MM.1S (cell line): Measurements from ENCODE around the gene GSDMA.

ENCODE experiments used
- DNase-seq: peaks from one replicate; pipeline ENCODE4 v3.0.0-alpha.2; 2015
- H2AFZ ChIP-seq: fragments of 300-600 bp; sonication (generic); 2 replicates; pipeline ENCODE4 v1.6.0; 2016; ENCODE audit warnings: antibody characterized with exemption, low read length
- H3F3A ChIP-seq: fragments of 300-600 bp; sonication (generic); 2 replicates; pipeline ENCODE4 v1.6.1; 2016; ENCODE audit warnings: mild to moderate bottlenecking, antibody characterized with exemption, low read length, moderate library complexity, mixed read lengths; ENCODE audit not compliant: insufficient read depth
- H3K27ac ChIP-seq: fragments of 300-600 bp; sonication (generic); 2 replicates; pipeline ENCODE4 v1.5.1; 2016; ENCODE audit warnings: mild to moderate bottlenecking, low read length
- H3K27me3 ChIP-seq: fragments of 300-600 bp; sonication (generic); replicated peaks from 2 replicates; pipeline ENCODE4 v1.6.0; 2016; ENCODE audit warnings: low read length; ENCODE audit not compliant: insufficient read depth
- H3K36me3 ChIP-seq: fragments of 300-600 bp; sonication (generic); replicated peaks from 2 replicates; pipeline ENCODE4 v1.6.1; 2016; ENCODE audit warnings: mild to moderate bottlenecking, low read length, mixed read lengths; ENCODE audit not compliant: insufficient read depth
- H3K4me1 ChIP-seq: fragments of 300-600 bp; sonication (generic); 2 replicates; pipeline ENCODE4 v1.6.1; 2016; ENCODE audit warnings: low read length, mixed read lengths
- H3K4me2 ChIP-seq: fragments of 300-600 bp; sonication (generic); 2 replicates; pipeline ENCODE4 v1.6.0; 2016; ENCODE audit warnings: low read depth, low read length
- H3K4me3 ChIP-seq: fragments of 300-600 bp; sonication (generic); 2 replicates; pipeline ENCODE4 v1.5.1; 2016; ENCODE audit warnings: low read length, mixed read lengths
- H3K79me2 ChIP-seq: fragments of 300-600 bp; sonication (generic); 2 replicates; pipeline ENCODE4 v1.6.1; 2016; ENCODE audit warnings: mixed run types, low read length, mixed read lengths
- H3K9ac ChIP-seq: fragments of 300-600 bp; sonication (generic); 2 replicates; pipeline ENCODE4 v1.6.1; 2016; ENCODE audit warnings: low read length, mixed read lengths
- H3K9me2 ChIP-seq: fragments of 300-600 bp; sonication (generic); replicated peaks from 2 replicates; pipeline ENCODE4 v1.6.1; 2016; ENCODE audit warnings: mild to moderate bottlenecking, low read length, mixed read lengths; ENCODE audit not compliant: insufficient read depth
- H3K9me3 ChIP-seq: fragments of 300-600 bp; sonication (generic); replicated peaks from 2 replicates; pipeline ENCODE4 v1.6.1; 2016; ENCODE audit warnings: mild to moderate bottlenecking, low read length, mixed read lengths; ENCODE audit not compliant: insufficient read depth
- H4K20me1 ChIP-seq: fragments of 300-600 bp; sonication (generic); 2 replicates; pipeline ENCODE4 v1.6.1; 2016; ENCODE audit warnings: mild to moderate bottlenecking, low read length, moderate library complexity, mixed read lengths; ENCODE audit not compliant: insufficient read depth
- CTCF ChIP-seq: fragments of 300-600 bp; sonication (generic); IDR thresholded peaks from 2 replicates; pipeline ENCODE4 v1.5.1; 2016; ENCODE audit warnings: antibody characterized with exemption, low read length, mixed read lengths
- EZH2 ChIP-seq: fragments of 300-600 bp; sonication (generic); optimal IDR thresholded peaks from 2 replicates; pipeline ENCODE3; 2017; ENCODE audit warnings: low read depth, mild to moderate bottlenecking, antibody characterized with exemption, low read length, mixed read lengths
- EZH2phosphoT487 ChIP-seq: fragments of 300-600 bp; sonication (generic); IDR thresholded peaks from 2 replicates; pipeline ENCODE4 v1.6.1; 2018; ENCODE audit warnings: antibody characterized with exemption, low read length

The GSDMA gene

GRCh38 chr17:40017422-40018080 is 54.7 kb downstream of the GSDMA start:
- Histone ChIP-seq H3K9ac (no peak overlapping the region), H3K4me1 (no peaks in the 10 kb centered on the region), H3K9me3 (no peaks in the 10 kb centered on the region), H3K27me3 (no peaks in the 10 kb centered on the region), H3K9me2 (no peaks in the 10 kb centered on the region), H2AFZ (no peak overlapping the region), H4K20me1 (no peaks in the 10 kb centered on the region), H3F3A (no peaks in the 10 kb centered on the region), H3K36me3 (no peaks in the 10 kb centered on the region), H3K27ac (no peak overlapping the region), H3K4me2 (no peak overlapping the region), H3K79me2 (no peaks in the 10 kb centered on the region), H3K4me3 (no peak overlapping the region)
- no peak for DNase-seq
- no peak for TF ChIP-seq CTCF
- no peak for TF ChIP-seq EZH2
- no peak for TF ChIP-seq EZH2phosphoT487

GRCh38 chr17:40018211-40019121 is 55.7 kb downstream of the GSDMA start:
- Histone ChIP-seq H3K36me3 (no peaks in the 10 kb centered on the region), H3K4me3 (no peak overlapping the region), H3K9me2 (no peaks in the 10 kb centered on the region), H3K27ac (no peak overlapping the region), H3K27me3 (no peaks in the 10 kb centered on the region), H2AFZ (no peak overlapping the region), H3K9ac (no peak overlapping the region), H3K9me3 (no peaks in the 10 kb centered on the region), H4K20me1 (no peaks in the 10 kb centered on the region), H3K4me2 (no peak overlapping the region), H3K79me2 (no peaks in the 10 kb centered on the region), H3K4me1 (no peaks in the 10 kb centered on the region), H3F3A (no peaks in the 10 kb centered on the region)
- no peak for TF ChIP-seq EZH2
- no peak for TF ChIP-seq CTCF
- no peak for TF ChIP-seq EZH2phosphoT487
- no peak for DNase-seq

- TF ChIP-seq EZH2 (no peak), CTCF (no peak)
- Histone ChIP-seq H3K27ac (no peak overlapping the region), H3K79me2 (no peaks in the 10 kb centered on the region), H3K36me3 (no peaks in the 10 kb centered on the region), H3K27me3 (no peaks in the 10 kb centered on the region), H3K9ac (no peak overlapping the region), H3K4me1 (no peaks in the 10 kb centered on the region), H2AFZ (no peak overlapping the region), H4K20me1 (no peaks in the 10 kb centered on the region), H3K9me2 (no peaks in the 10 kb centered on the region), H3F3A (no peaks in the 10 kb centered on the region), H3K9me3 (no peaks in the 10 kb centered on the region), H3K4me3 (no peak overlapping the region), H3K4me2 (no peak overlapping the region)
- DNase-seq = no peak
Measured at GRCh38 chr17:40019140-40019991, 56.6 kb downstream of the GSDMA start.
